GM23248 (cell line): Measurements from ENCODE around the gene SEPHS2.

Source experiments
- EZH2 ChIP-seq: fragments of 200-600 bp; sonication (generic); IDR thresholded peaks from 2 replicates; pipeline ENCODE4 v1.6.1; 2018; ENCODE audit warnings: antibody characterized with exemption, mild to moderate bottlenecking; ENCODE audit not compliant: insufficient read depth, poor library complexity, severe bottlenecking
- EZH2phosphoT487 ChIP-seq: fragments of 200-600 bp; sonication (generic); IDR thresholded peaks from 2 replicates; pipeline ENCODE4 v1.6.1; 2018; ENCODE audit warnings: antibody characterized with exemption, moderate library complexity, mild to moderate bottlenecking, low read depth; ENCODE audit not compliant: insufficient read depth

DNA sequence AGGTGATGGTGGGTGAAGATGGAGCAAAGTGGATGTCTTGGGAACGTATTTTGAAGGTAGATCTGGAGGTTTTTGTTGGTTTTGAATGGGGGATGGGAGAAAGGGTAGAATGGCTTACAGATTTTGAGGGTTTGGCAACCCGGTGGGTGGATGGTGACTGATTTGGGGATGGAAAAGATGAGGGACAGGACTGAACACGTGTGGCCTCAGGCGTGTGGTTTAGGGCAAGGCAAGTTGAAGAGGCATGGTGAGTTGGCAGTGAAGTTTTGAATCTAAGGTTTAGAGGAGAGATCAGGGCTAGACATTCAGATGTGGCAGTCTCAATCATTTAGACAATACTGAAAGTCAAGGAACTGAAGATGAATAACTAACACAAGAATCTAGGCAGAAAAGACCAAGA is 10.8 kb downstream of the SEPHS2 start:
- no peak for TF ChIP-seq EZH2phosphoT487
- no peak for TF ChIP-seq EZH2
